Measurements from ENCODE around the gene GIT2.

GIT2 gene

GRCh38 chr12:110005319-110005973 is 9.3 kb upstream of the GIT2 start:
- no peak overlapping the region for H3K27ac ChIP-seq (ENCODE audit: low read length)
- H3K9me3 ChIP-seq (ENCODE audit: control insufficient read depth, insufficient read depth, low read length) = no peaks in the 10 kb centered on the region
- no CpG with 5 or more reads among the region's 7 CpGs for WGBS (ENCODE audit: insufficient coverage, insufficient read length)
- DNase-seq (ENCODE audit: low read depth, low spot score) = no peak
- H3K4me3 ChIP-seq (ENCODE audit: low read length) = no peak overlapping the region
- H3K27me3 ChIP-seq (ENCODE audit: control insufficient read depth, insufficient read depth, low read length) = no peaks in the 10 kb centered on the region; the same call in 1 of the 2 replicates
- 0 out of 2 replicates have a peak, but pooled peaks cover under 1% of the 10 kb centered on the region for H3K4me1 ChIP-seq (ENCODE audit: control insufficient read depth, insufficient read depth, low read length)
- H3K36me3 ChIP-seq (ENCODE audit: control insufficient read depth, insufficient read depth, low read length) = no peaks in the 10 kb centered on the region

- peaks cover 2% of the 10 kb centered on the region; the same call in 1 of the 2 replicates for H3K27me3 ChIP-seq (ENCODE audit: control insufficient read depth, insufficient read depth, low read length)
- WGBS (ENCODE audit: insufficient coverage, insufficient read length) = no CpG with 5 or more reads among the region's 4 CpGs
- H3K4me3 ChIP-seq (ENCODE audit: low read length) = no peak overlapping the region
- no peaks in the 10 kb centered on the region for H3K9me3 ChIP-seq (ENCODE audit: control insufficient read depth, insufficient read depth, low read length)
- 0 out of 2 replicates have a peak, but pooled peaks cover 2% of the 10 kb centered on the region for H3K4me1 ChIP-seq (ENCODE audit: control insufficient read depth, insufficient read depth, low read length)
- H3K27ac ChIP-seq (ENCODE audit: low read length) = no peak overlapping the region
- no peak for DNase-seq (ENCODE audit: low read depth, low spot score)
- no peaks in the 10 kb centered on the region for H3K36me3 ChIP-seq (ENCODE audit: control insufficient read depth, insufficient read depth, low read length)
Measured at GRCh38 chr12:110004598-110004997, 8.4 kb upstream of the GIT2 start.

- Histone ChIP-seq H3K4me1 (ENCODE audit: control insufficient read depth, insufficient read depth, low read length) (0 out of 2 replicates have a peak, but pooled peaks cover 2% of the 10 kb centered on the region), H3K27ac (ENCODE audit: low read length) (no peak overlapping the region)
- no CpG with 5 or more reads among the region's 8 CpGs for WGBS (ENCODE audit: insufficient coverage, insufficient read length)
Measured at GRCh38 chr12:110002676-110003515, 6.7 kb upstream of the GIT2 start.

GRCh38 chr12:110001596-110001995 is 5.4 kb upstream of the GIT2 start:
- Histone ChIP-seq H3K27me3 (ENCODE audit: control insufficient read depth, insufficient read depth, low read length) (peaks cover 2% of the 10 kb centered on the region; the same call in 1 of the 2 replicates), H3K4me3 (ENCODE audit: low read length) (no peak overlapping the region), H3K36me3 (ENCODE audit: control insufficient read depth, insufficient read depth, low read length) (no peaks in the 10 kb centered on the region), H3K9me3 (ENCODE audit: control insufficient read depth, insufficient read depth, low read length) (no peaks in the 10 kb centered on the region), H3K4me1 (ENCODE audit: control insufficient read depth, insufficient read depth, low read length) (0 out of 2 replicates have a peak, but pooled peaks cover 2% of the 10 kb centered on the region), H3K27ac (ENCODE audit: low read length) (no peak overlapping the region)
- WGBS (ENCODE audit: insufficient coverage, insufficient read length) = no CpG with 5 or more reads among the region's 4 CpGs
- no peak for DNase-seq (ENCODE audit: low read depth, low spot score)

More at GRCh38 chr12:110002676-110003515, 6.7 kb upstream of the GIT2 start:
- no peaks in the 10 kb centered on the region for H3K9me3 ChIP-seq (ENCODE audit: control insufficient read depth, insufficient read depth, low read length)
- H3K36me3 ChIP-seq (ENCODE audit: control insufficient read depth, insufficient read depth, low read length) = no peaks in the 10 kb centered on the region
- DNase-seq (ENCODE audit: low read depth, low spot score) = no peak
- H3K27me3 ChIP-seq (ENCODE audit: control insufficient read depth, insufficient read depth, low read length) = peaks cover 2% of the 10 kb centered on the region; the same call in 1 of the 2 replicates
- no peak overlapping the region for H3K4me3 ChIP-seq (ENCODE audit: low read length)

- Histone ChIP-seq H3K4me3 (ENCODE audit: low read length) (peak overlapping the region; percentile 63; the same call in 1 of the 2 replicates), H3K27me3 (ENCODE audit: control insufficient read depth, insufficient read depth, low read length) (peaks cover 2% of the 10 kb centered on the region; the same call in 1 of the 2 replicates), H3K9me3 (ENCODE audit: control insufficient read depth, insufficient read depth, low read length) (no peaks in the 10 kb centered on the region), H3K36me3 (ENCODE audit: control insufficient read depth, insufficient read depth, low read length) (no peaks in the 10 kb centered on the region), H3K4me1 (ENCODE audit: control insufficient read depth, insufficient read depth, low read length) (0 out of 2 replicates have a peak, but pooled peaks cover 2% of the 10 kb centered on the region), H3K27ac (ENCODE audit: low read length) (no peak overlapping the region)
- no peak for DNase-seq (ENCODE audit: low read depth, low spot score)
- no CpG with 5 or more reads among the region's 17 CpGs for WGBS (ENCODE audit: insufficient coverage, insufficient read length)
Measured at GRCh38 chr12:109999983-110000505, 3.9 kb upstream of the GIT2 start.

GRCh38 chr12:109999649-109999971 is 3.4 kb upstream of the GIT2 start:
- Histone ChIP-seq H3K36me3 (ENCODE audit: control insufficient read depth, insufficient read depth, low read length) (no peaks in the 10 kb centered on the region), H3K27me3 (ENCODE audit: control insufficient read depth, insufficient read depth, low read length) (peaks cover 2% of the 10 kb centered on the region; the same call in 1 of the 2 replicates), H3K4me1 (ENCODE audit: control insufficient read depth, insufficient read depth, low read length) (0 out of 2 replicates have a peak, but pooled peaks cover 2% of the 10 kb centered on the region), H3K27ac (ENCODE audit: low read length) (no peak overlapping the region), H3K9me3 (ENCODE audit: control insufficient read depth, insufficient read depth, low read length) (no peaks in the 10 kb centered on the region), H3K4me3 (ENCODE audit: low read length) (peak overlapping the region; percentile 63)
- WGBS (ENCODE audit: insufficient coverage, insufficient read length) = no CpG with 5 or more reads among the region's 27 CpGs
- DNase-seq (ENCODE audit: low read depth, low spot score) = no peak

GRCh38 chr12:109998904-109999648 is 2.9 kb upstream of the GIT2 start, which contains the start of gene ANKRD13A:
ANKRD13A (plus strand) TSS chr12:109999430; CDS start chr12:109999689, 259 bp downstream.
- 0 out of 2 replicates have a peak, but pooled peaks cover 2% of the 10 kb centered on the region for H3K4me1 ChIP-seq (ENCODE audit: control insufficient read depth, insufficient read depth, low read length)
- no peaks in the 10 kb centered on the region for H3K36me3 ChIP-seq (ENCODE audit: control insufficient read depth, insufficient read depth, low read length)
- no CpG with 5 or more reads among the region's 62 CpGs for WGBS (ENCODE audit: insufficient coverage, insufficient read length)
- no peak within 1 kb of the TSS for H3K27ac ChIP-seq (ENCODE audit: low read length)
- H3K27me3 ChIP-seq (ENCODE audit: control insufficient read depth, insufficient read depth, low read length) = peaks cover 2% of the 10 kb centered on the region; the same call in 1 of the 2 replicates
- DNase-seq (ENCODE audit: low read depth, low spot score) = peak; percentile 90
- H3K9me3 ChIP-seq (ENCODE audit: control insufficient read depth, insufficient read depth, low read length) = no peaks in the 10 kb centered on the region
- peak within 1 kb of the TSS; percentile 63 for H3K4me3 ChIP-seq (ENCODE audit: low read length)

GRCh38 chr12:109998241-109998903 is 2.2 kb upstream of the GIT2 start:
- H3K9me3 ChIP-seq (ENCODE audit: control insufficient read depth, insufficient read depth, low read length) = no peaks in the 10 kb centered on the region
- no peak for DNase-seq (ENCODE audit: low read depth, low spot score)
- peak overlapping the region; percentile 63; the same call in 1 of the 2 replicates for H3K4me3 ChIP-seq (ENCODE audit: low read length)
- H3K4me1 ChIP-seq (ENCODE audit: control insufficient read depth, insufficient read depth, low read length) = 0 out of 2 replicates have a peak, but pooled peaks cover 2% of the 10 kb centered on the region
- H3K27ac ChIP-seq (ENCODE audit: low read length) = no peak overlapping the region
- H3K27me3 ChIP-seq (ENCODE audit: control insufficient read depth, insufficient read depth, low read length) = peaks cover 2% of the 10 kb centered on the region; the same call in 1 of the 2 replicates
- WGBS (ENCODE audit: insufficient coverage, insufficient read length) = no CpG with 5 or more reads among the region's 9 CpGs
- H3K36me3 ChIP-seq (ENCODE audit: control insufficient read depth, insufficient read depth, low read length) = no peaks in the 10 kb centered on the region

GRCh38 chr12:109997393-109997792 is 1.2 kb upstream of the GIT2 start:
- no peak for DNase-seq (ENCODE audit: low read depth, low spot score)
- Histone ChIP-seq H3K27ac (ENCODE audit: low read length) (no peak overlapping the region), H3K27me3 (ENCODE audit: control insufficient read depth, insufficient read depth, low read length) (peaks cover 2% of the 10 kb centered on the region; the same call in 1 of the 2 replicates), H3K4me1 (ENCODE audit: control insufficient read depth, insufficient read depth, low read length) (0 out of 2 replicates have a peak, but pooled peaks cover 2% of the 10 kb centered on the region), H3K4me3 (ENCODE audit: low read length) (no peak overlapping the region), H3K9me3 (ENCODE audit: control insufficient read depth, insufficient read depth, low read length) (no peaks in the 10 kb centered on the region), H3K36me3 (ENCODE audit: control insufficient read depth, insufficient read depth, low read length) (no peaks in the 10 kb centered on the region)
- WGBS (ENCODE audit: insufficient coverage, insufficient read length) = 100% methylated on average over 3 of the region's 4 CpGs
